NCI-H2107 (cell line): ENCODE measurements around the gene VCAN.

Experiments
- DNase-seq: peaks from one replicate; lab custom pipeline; 2025; lab: John Stamatoyannopoulos, UW

VCAN gene

DNA sequence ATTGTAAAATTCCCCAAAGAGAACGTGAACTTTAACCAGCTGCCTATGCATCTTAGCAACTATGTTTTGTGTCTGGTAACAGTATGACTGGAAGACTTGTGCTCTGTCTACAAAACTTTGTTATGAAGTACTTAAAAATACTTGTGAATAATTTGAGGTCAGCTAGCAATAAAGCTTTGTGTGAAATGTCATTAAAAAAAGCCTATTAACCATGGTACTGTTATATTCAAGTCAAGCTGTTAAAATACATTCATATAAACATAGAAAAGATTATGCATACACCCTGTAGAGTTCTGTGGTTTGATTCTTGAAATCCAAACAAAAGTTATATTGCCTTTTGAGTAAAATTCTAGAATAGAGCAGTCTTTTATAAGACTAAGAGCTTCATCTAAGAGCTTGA is 60.1 kb downstream of the VCAN start:
- no peak for DNase-seq

DNA sequence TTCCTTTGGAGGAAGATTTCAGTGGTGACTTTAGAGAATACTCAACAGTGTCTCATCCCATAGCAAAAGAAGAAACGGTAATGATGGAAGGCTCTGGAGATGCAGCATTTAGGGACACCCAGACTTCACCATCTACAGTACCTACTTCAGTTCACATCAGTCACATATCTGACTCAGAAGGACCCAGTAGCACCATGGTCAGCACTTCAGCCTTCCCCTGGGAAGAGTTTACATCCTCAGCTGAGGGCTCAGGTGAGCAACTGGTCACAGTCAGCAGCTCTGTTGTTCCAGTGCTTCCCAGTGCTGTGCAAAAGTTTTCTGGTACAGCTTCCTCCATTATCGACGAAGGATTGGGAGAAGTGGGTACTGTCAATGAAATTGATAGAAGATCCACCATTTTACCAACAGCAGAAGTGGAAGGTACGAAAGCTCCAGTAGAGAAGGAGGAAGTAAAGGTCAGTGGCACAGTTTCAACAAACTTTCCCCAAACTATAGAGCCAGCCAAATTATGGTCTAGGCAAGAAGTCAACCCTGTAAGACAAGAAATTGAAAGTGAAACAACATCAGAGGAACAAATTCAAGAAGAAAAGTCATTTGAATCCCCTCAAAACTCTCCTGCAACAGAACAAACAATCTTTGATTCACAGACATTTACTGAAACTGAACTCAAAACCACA is 67.4 kb downstream of the VCAN start:
- no peak for DNase-seq

DNA sequence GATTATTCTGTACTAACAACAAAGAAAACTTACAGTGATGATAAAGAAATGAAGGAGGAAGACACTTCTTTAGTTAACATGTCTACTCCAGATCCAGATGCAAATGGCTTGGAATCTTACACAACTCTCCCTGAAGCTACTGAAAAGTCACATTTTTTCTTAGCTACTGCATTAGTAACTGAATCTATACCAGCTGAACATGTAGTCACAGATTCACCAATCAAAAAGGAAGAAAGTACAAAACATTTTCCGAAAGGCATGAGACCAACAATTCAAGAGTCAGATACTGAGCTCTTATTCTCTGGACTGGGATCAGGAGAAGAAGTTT is 67.9 kb downstream of the VCAN start:
- DNase-seq = no peak

GRCh38 chr5:83540105-83540504 is 68.6 kb downstream of the VCAN start:
- no peak for DNase-seq

DNA sequence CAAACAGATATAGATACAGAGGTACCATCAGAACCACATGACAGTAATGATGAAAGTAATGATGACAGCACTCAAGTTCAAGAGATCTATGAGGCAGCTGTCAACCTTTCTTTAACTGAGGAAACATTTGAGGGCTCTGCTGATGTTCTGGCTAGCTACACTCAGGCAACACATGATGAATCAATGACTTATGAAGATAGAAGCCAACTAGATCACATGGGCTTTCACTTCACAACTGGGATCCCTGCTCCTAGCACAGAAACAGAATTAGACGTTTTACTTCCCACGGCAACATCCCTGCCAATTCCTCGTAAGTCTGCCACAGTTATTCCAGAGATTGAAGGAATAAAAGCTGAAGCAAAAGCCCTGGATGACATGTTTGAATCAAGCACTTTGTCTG is 69.2 kb downstream of the VCAN start:
- DNase-seq = no peak

GRCh38 chr5:83542839-83543238 is 71.3 kb downstream of the VCAN start:
- no peak for DNase-seq

GRCh38 chr5:83543898-83544297 is 72.4 kb downstream of the VCAN start:
- no peak for DNase-seq

GRCh38 chr5:83547161-83547560 is 75.6 kb downstream of the VCAN start:
- DNase-seq = no peak

- no peak for DNase-seq
Observed at GRCh38 chr5:83547889-83548288, 76.3 kb downstream of the VCAN start.

GRCh38 chr5:83548581-83548980 is 77.0 kb downstream of the VCAN start:
- no peak for DNase-seq

- DNase-seq = no peak
Observed at GRCh38 chr5:83549076-83549475, 77.5 kb downstream of the VCAN start.

DNA sequence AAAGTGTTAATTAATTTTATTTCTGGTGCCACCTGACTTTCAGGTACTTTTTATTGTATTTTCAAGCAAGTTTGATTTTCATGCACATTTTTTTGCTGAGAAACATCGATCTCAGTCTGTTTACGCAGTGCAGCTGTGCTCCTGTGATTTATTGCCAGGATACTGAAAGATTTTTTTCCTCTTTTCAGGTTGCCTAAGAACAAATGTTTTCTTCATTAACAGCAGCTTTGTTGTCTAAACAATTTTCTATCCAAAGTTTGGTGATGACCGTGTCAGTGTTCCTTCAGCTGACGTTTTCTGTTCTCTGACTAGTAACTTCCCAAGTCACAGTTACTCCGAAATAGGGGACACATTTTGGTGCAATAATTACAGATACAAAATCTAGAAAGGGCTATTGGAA is 78.1 kb downstream of the VCAN start:
- no peak for DNase-seq

- no peak for DNase-seq
Observed at GRCh38 chr5:83551821-83552220, 80.3 kb downstream of the VCAN start.

- DNase-seq = no peak
Observed at GRCh38 chr5:83552275-83552674, 80.7 kb downstream of the VCAN start.

DNA sequence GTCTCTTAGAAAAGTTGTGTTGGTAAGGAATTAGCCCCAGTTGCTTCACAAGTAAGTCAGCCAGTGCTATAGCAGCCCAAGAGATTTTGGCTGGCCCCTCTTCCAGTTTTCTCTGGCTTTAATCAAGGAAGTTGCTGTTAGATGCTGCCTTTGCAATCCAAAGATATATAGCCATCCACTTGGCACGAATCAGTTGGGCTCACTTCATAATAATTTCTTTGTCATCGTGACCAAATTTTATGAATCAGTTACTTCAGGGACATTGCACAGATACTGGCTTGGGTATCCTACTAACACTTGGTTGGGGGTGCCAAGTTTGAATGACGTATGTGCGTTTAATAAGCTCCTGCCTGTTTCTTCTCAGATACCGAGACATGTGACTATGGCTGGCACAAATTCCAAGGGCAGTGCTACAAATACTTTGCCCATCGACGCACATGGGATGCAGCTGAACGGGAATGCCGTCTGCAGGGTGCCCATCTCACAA is 81.5 kb downstream of the VCAN start:
- DNase-seq = no peak

DNA sequence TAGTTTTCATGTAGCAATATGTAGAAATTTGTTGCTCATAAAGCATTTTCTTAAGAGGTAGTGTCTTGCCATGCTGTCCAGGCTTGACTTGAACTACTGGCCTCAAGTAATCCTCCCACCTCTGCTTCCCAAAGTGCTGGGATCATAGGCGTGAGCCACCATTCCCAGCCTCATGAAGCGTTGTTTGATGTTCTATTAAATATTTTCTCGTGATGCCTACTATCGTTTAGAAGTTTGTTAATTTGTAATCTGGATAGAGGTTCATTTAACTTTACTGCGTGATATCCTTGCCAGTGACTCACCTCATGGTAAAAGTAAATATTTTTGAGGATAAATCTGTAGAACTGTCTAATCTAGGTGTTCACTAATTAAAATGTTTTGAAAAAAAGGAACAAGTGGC is 82.6 kb downstream of the VCAN start:
- DNase-seq = no peak

GRCh38 chr5:83554686-83555085 is 83.1 kb downstream of the VCAN start:
- no peak for DNase-seq

GRCh38 chr5:83555263-83555662 is 83.7 kb downstream of the VCAN start:
- DNase-seq = no peak

- no peak for DNase-seq
Observed at GRCh38 chr5:83556190-83556589, 84.6 kb downstream of the VCAN start.

- no peak for DNase-seq
Observed at GRCh38 chr5:83559118-83559785, 87.7 kb downstream of the VCAN start.

GRCh38 chr5:83562071-83562606 is 90.6 kb downstream of the VCAN start:
- no peak for DNase-seq

- no peak for DNase-seq
Observed at GRCh38 chr5:83562791-83563557, 91.4 kb downstream of the VCAN start.

- no peak for DNase-seq
Observed at GRCh38 chr5:83563631-83564030, 92.1 kb downstream of the VCAN start.
